ENCODE data around the gene NCAPG2.

NCAPG2 gene, protein sequence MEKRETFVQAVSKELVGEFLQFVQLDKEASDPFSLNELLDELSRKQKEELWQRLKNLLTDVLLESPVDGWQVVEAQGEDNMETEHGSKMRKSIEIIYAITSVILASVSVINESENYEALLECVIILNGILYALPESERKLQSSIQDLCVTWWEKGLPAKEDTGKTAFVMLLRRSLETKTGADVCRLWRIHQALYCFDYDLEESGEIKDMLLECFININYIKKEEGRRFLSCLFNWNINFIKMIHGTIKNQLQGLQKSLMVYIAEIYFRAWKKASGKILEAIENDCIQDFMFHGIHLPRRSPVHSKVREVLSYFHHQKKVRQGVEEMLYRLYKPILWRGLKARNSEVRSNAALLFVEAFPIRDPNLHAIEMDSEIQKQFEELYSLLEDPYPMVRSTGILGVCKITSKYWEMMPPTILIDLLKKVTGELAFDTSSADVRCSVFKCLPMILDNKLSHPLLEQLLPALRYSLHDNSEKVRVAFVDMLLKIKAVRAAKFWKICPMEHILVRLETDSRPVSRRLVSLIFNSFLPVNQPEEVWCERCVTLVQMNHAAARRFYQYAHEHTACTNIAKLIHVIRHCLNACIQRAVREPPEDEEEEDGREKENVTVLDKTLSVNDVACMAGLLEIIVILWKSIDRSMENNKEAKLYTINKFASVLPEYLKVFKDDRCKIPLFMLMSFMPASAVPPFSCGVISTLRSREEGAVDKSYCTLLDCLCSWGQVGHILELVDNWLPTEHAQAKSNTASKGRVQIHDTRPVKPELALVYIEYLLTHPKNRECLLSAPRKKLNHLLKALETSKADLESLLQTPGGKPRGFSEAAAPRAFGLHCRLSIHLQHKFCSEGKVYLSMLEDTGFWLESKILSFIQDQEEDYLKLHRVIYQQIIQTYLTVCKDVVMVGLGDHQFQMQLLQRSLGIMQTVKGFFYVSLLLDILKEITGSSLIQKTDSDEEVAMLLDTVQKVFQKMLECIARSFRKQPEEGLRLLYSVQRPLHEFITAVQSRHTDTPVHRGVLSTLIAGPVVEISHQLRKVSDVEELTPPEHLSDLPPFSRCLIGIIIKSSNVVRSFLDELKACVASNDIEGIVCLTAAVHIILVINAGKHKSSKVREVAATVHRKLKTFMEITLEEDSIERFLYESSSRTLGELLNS

DNA sequence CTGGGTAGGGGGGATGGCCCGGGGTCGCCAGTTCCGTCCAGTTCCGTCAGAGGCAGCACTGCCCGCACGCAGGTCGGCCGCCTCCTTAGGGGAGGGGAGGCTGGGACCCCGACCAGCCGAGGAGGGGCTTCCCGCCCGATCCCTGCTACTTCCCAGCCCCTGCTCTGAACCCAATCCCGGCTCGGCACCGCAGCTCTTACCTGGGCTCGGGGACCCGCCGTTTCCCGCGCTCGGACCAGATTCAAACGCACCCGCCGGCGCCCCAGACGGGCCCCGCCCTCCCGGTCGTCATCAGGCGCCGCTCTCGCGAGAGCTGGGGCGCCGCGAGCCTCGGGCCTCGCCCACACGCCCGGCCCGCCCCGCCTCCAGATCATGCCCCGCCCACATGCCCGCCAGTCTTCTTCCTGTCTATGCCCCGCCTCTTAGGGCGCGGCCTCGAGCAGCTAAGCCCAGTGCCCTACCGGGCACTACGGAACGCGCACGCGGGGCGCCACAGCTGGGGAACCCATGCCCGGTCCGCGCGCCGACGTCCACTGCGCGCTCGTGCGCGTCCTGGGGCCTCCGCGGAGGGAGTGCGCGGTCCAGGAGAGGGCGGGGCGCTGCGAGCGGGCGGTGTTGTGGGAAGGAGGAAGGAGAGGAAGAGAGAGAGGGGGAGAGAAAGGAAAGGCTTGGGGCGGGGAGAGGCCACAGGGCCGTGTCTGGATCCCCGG lies at the start of gene NCAPG2:
NCAPG2 (minus strand) TSS at position 281 of the 710 bp plus-strand sequence. CDS start 2,905 bp downstream, outside the sequence.
- peak; percentile 98 for DNase-seq

DNA sequence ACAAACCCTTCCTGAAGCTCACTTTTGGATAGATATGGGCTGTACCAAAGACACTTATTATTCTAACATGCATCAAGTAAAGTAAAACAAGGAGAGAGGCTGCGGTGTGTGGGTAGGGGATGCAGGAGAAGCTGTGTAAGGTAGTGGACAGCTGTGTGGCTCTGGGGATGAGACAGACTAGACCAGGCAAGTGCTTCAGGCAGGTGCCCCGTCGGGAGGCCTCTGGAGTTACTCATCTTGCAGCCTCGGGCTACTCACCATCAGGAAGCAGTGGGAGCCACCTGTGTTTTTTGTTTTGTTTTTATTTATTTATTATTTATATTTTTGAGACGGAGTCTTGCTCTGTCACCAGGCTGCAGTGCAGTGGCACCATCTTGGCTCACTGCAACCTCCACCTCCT lies 49.3 kb upstream of the NCAPG2 start:
- DNase-seq = no peak

DNA sequence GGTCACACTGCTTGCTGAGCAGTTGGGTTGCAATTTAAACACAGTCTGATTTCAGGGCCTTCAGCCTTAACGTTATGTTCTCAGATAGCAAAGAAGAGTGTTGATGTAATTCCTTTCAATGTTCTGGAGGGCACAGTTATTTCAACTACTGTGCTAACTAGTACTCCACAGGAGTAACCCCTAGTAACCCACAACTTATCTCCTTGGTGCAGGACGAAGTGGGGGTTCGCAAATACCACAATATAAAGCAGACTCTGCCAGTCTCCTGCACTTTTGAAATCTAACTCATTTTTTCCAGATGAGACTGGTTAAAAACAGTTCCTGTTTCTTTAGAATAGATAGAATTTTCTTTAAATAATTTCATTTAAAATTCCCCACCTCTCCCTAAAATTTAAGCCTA lies 47.1 kb upstream of the NCAPG2 start:
- no peak for DNase-seq

DNA sequence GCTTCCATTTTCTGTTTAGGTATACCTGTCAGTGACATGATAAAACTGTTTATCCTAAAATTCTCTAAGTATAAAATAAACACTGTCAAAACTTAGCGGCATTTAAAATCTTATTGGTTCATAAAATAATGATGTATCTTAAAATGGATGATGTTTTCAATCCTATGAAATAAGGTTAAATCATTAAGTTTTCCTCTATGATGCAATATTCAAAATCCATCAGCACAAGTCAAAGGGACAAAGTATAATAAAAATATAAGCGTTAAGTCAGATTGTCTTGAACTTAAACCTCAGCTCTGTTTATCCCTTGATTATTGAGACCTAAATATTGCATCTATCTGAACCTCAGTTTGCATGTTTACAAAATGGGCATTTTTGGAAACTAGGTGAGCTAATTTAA lies 46.6 kb upstream of the NCAPG2 start:
- DNase-seq = no peak

DNA sequence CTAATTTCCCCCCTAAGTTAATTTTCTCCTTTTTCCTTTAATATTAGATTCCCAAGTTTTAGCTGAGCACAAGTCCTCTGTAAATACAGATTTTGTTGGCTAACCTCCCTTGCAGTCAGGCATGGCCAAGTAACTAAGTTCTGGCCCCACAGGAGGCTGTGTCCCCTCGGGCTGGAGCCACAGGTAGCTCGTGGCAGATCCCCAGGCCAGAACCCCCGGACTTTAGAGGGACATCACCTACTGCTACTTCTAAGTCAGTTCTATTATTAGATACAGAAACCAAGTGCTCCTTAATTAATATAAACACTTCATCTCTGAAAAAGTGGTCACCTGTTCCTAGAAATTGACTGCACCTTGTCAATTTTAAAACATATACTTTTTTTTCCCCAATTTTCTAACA lies 46.1 kb upstream of the NCAPG2 start:
- DNase-seq = no peak

DNA sequence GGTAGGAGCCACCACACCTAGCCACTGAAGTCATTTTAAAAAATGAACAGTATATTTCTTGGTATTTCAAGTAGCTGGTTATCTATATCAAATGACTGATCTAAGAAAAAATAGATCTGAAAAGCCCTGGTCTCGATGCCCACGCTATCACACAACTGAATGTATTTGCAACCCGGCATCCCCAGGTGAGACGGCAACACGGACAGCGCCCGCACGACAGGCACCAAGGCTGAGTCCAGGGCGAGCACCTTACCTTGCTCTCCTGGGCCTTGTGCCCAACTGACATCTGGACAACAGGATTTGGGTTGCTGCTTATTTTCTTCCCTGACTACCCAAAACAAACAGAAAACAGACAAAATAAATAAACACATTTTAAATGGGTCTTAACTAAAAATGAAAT lies 44.8 kb upstream of the NCAPG2 start:
- DNase-seq = no peak

DNA sequence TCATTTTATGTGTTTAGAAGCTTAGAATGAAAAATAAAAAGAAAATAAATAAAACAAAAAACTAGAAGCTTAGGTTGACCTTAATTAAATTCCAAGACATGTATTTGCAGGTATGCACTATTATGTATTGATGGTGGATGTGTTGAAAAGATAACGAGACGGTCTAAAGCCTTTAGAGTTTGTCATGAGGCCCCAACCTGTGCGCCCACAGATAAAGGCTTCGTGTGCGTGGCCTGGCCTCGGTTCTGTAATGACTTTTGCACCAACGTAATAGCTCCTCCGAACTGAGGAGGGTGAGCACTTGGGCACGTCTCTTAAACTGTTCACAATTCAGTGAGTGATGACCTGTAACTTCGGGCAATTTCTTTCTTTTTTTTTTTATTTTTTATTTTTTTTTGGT lies 43.7 kb upstream of the NCAPG2 start:
- DNase-seq = no peak

DNA sequence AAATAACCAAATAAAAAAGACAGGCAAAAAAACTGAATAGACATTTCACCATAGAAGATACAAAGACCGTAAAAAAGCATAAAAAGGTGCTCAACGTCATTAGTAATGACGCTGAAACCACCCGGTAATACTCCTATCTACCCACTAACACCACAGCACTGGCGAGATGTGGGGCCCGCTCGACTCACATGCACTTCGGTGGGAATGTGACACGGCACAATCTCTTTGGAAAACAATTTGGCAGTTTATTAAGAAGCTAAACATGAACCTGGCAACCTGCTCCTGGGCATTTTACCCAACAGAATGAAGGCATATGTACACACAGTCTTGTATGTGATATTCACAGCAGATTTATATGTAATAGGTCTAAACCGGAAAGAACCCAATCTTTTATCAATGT lies 42.8 kb upstream of the NCAPG2 start:
- no peak for DNase-seq

DNA sequence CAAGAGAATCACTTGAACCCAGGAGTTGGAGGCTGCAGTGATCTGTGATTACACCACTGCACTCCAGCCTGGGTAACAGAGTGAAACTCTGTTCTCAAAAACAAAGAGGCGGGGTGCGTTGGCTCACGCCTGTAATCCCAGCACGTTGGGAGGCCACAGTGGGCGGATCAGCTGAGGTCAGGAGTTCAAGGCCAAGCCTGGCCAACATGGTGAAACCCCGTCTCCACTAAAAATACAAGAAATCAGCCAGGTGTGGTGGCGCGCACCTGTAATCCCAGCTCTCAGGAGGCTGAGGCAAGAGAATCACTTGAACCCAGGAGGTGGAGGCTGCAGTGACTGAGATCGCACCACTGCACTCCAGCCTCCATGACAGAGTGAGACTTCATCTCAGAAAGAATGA lies 42.4 kb upstream of the NCAPG2 start:
- no peak for DNase-seq

DNA sequence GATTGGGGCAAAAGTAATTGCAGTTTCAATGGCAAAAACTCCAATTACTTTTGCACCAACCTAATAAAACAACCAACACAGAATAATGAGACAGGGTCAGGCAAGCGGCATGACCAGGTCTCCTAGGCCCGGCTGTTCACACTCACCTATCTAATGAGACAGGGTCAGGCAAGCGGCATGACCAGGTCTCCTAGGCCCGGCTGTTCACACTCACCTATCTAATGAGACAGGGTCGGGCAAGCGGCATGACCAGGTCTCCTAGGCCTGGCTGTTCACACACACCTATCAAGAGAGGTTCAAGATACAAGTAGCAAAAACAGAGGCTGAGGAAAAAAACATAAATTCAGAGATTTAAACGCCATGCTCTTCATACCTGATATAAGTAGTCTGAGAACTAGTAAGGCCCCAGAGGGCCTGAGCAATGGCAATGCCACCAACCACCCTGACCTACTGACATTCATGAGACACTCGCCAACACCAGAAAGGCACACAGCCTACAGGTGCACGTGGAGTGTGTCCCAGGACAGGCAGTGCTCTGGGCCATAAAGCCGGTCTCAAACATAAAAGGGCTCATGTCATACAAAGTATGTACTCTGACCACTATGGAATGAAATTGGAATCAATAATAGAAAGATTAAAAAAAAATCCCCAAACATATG lies 40.6 kb upstream of the NCAPG2 start:
- DNase-seq = no peak

DNA sequence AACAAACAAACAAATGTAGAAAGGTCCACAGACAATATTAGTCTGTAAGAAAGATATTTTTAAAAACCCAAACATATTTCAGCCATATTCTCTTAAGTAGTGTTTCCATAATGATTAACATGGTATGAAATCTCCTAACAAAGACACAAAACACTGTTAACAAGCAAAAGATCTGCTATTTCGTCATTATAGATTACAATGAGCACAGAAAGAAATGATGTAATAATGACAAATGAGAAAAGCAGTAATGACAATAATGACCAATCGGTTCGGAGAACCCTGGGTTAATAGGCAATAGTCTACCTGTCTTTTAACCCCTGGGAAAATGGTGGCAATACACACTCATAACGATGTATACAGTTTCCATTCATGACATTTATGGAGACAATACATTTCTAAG lies 39.5 kb upstream of the NCAPG2 start:
- no peak for DNase-seq

DNA sequence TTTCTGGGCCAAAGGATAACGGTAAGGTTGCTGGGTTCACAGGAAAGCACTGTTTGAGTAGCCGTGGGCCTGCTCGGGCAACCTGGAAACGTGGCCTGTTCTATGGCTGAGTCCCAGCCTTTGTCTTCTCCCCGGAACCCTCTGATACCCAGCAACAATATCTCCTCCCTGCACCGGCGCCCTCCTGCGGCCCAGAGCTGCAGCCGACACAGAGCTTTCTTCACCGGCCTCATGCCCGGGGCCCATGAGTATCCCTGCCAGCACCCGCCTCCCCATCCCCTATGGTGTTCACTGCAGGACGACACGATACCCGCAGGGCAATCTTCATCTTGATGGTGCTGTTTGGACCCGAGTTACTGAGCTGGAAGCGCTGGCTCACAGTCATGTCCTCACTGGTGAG lies 38.6 kb upstream of the NCAPG2 start:
- DNase-seq = no peak

DNA sequence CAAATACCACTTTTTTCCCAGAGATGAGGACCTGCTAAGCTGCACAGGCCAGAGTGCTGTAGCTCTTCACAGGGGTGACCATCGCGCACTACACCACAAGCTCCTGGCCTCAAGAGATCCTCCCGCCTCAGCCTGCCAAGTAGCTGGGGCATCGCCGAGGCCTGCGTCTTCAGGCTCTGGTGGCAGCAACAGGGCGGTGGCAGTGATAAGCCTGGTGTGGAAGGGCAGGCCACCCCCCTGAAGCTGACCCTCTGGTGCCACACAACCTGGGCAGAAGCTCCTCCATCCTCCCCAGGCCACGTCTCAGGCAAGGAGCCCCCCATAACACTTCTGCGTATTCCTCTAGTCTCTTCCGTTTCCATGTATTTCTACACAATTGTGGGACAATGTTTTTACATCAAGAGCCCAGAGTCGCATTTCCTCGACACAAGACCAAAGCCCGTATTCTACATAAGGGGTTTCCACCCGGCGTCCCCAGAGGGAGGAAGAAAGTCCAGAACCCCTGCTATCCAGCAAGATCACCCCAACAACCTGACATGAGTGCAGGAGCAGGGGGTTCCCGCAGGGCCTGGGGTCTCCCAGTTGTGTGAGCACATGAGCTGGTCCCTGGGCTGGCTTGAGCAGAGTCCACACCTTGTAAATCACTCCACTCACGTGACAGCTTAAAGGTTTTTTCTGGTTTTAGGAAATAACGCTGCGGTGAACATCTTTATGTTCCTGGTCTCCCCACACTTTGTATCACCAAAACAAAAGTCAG lies 37.6 kb upstream of the NCAPG2 start:
- no peak for DNase-seq

DNA sequence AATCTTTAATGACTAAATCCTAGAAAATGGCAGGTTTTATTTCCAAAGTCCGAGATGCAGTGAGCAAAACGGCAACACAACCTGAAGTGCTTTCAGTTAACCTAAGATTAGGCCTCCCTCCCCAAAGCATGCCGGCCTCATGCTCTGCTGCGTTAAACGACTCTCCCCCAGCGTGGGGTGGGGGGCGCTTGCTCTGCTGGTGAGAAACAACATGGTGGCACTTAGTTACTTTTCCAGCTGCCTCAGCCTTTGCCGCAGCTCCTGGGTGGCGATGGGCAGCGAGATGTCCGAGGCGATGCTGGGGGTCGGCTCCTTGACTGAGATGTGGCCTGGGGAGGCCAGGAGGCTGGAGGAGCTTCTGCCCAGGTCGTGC lies 36.7 kb upstream of the NCAPG2 start:
- DNase-seq = no peak

DNA sequence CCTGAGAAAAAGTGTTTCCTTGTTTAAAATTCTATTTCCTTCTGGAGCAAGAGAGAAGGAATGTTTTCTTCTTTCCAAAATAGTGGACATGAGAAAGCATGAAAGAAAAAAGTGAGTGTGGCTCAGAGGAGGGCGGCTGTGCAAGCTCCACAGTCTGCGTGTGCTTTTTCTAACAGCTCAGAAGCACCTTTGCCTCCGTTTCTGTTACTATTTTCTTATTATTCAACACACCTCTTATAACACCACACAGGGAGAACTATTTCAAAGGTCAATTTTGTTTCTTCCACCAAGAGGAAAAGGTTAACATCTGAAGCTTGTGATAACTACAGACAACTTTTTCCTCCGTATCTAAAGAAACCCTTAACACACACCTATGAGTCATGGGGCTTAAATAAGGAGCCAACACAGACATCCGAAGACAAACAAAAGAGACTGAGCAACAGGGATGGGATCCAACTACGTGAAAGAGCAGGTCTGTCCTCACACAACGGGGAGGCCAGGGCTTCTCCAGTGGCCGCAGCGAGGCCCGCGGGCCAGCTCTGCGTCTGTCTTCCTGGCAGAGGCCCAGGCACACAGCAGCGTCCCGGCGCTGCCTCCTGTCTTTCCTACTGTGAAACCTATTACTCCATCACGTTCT lies 36.2 kb upstream of the NCAPG2 start:
- no peak for DNase-seq

DNA sequence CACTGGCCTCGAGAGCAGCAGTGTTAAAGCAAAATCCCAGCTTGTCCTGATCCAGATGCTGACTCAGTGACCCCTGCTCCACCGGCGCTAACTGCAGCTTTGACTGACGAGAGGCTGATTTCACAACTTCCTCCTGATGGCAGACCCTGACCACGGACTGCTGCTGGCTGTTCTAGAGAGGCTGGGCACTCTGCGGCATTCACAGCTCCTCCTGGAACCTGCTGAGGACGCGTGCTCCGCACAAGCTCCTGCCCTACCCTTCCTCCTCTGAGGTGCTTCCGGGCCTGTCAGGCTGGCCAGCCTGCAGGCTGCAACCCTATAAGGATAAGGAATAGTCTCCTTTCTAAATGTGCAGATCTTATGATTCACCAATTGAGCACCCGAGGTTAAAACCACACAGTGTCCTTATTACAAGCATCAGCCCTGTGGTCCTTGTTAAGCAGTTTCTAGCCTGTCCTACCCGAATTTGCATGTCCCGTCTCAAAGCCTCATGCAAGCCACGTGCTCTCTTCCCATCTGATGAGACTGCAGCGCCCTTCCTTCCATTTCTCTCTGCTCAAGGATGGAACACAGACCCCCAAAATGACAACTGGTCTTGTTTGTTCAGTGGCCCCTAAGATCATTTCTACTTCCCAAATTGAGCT lies 35.5 kb upstream of the NCAPG2 start:
- peak; percentile 25 for DNase-seq

DNA sequence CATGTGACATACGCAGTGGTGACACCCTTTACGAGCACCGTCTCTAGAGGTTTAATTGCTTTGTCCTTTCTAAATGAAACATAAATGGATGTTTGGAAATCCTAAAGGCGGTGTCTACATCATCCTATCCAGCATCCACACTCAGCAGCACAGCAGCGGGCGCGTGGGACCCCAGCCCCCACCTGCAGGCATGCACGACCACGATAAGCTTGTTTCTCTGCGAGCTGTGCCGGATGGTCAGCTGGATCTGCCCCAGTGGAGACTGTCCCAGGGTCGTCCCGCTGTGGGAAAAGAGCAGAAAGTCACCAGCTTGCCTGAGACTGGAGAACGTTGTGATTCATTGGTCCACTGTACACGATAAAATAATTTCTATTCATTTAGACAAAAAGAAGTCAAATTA lies 34.2 kb upstream of the NCAPG2 start:
- no peak for DNase-seq

DNA sequence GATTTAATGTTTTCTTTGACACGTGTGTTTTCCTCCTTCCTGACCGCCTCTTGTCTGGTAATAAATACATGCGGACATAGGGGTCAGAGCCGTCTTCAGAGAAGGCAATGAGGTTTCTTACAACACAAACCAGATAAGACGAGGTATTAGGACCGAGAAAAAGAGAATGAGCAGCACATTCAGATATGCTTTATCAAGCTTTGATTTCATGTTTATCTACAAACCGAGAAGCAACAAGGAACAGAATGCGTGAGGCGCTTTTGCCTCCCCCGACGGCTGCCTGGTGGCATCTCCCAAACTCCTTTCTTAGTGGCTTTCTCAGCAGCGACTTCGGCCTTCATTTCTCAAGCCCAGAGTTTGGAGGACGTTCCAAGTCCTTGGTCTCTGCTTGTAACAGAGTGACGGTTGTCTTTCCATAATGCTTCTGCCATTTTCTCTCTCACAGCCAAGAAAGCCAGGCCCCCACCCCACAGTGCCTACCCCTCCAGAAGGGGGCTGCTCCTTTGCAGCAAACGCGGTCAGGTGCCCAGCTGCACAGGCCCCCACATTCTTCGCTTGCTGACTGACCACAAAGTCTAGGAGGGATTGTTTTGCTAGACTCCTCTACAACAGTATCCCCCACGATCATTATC lies 32.6 kb upstream of the NCAPG2 start:
- no peak for DNase-seq

DNA sequence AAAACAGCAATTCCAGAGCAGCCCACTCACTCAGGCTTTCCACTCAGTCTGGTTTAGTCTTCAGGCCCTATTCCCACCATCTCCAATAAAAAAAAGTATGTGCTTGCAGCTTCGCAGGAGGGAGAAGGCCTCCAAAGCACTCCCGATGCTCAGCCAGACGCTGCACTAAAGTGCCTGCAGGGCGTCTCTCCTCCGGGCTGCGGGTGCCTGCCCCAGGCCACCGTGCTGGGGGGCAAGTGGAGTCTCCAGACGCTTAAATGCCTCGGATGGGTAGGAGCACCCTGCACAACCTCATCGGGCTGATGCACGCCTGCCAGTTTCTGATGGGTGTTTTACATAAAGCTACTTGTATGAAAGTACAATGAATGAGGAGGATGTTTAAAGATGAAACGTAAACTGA lies 31.3 kb upstream of the NCAPG2 start:
- no peak for DNase-seq

DNA sequence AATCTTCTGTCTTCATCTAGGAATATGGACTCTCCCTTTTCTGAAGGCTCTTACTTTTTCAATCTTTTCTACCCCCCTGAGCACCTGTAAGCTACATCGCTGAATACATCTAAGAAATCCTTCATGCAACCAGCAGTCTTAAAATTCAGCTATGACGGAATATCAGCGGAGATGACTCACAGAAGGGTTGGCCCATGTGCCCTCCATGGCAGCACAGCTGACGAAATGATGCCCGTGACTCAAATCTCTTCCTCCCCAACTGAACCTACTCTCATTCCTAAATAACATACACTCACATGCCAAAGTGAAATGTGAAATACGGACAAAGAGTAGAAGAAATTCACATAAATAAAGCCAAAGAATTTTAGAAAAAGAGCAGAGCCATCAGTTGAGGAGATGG lies 30.3 kb upstream of the NCAPG2 start:
- DNase-seq = no peak
